ENCODE data around the gene RCVRN.
"Not testable (repeated sequence)": the region's sequence is repeated elsewhere in the genome, so short reads cannot be mapped to it uniquely, and the experiment has no call there.

RCVRN gene

GRCh38 chr17:9931144-9931741 is 26.2 kb upstream of the RCVRN start:
- TF ChIP-seq ZNF274 (IDR thresholded peaks at IDR 0.05; ENCODE audit: low read depth, low read length) = no peak
- no peak overlapping the region for H3K4me3 ChIP-seq (ENCODE audit: low read length)

- TF ChIP-seq ZNF274 (IDR thresholded peaks at IDR 0.05; ENCODE audit: low read depth, low read length) = no peak
- no peak overlapping the region for H3K4me3 ChIP-seq (ENCODE audit: low read length)
These were observed 24.8 kb upstream of the RCVRN start for GRCh38 chr17:9929871-9930270.

- TF ChIP-seq ZNF274 (IDR thresholded peaks at IDR 0.05; ENCODE audit: low read depth, low read length) = no peak
- no peak overlapping the region for H3K4me3 ChIP-seq (ENCODE audit: low read length)
These were observed 23.7 kb upstream of the RCVRN start for GRCh38 chr17:9928601-9929333.

GRCh38 chr17:9926150-9926804 is 21.2 kb upstream of the RCVRN start:
- TF ChIP-seq ZNF274 (IDR thresholded peaks at IDR 0.05; ENCODE audit: low read depth, low read length) = no peak
- H3K4me3 ChIP-seq (ENCODE audit: low read length) = no peak overlapping the region

GRCh38 chr17:9925457-9925856 is 20.4 kb upstream of the RCVRN start:
- TF ChIP-seq ZNF274 (IDR thresholded peaks at IDR 0.05; ENCODE audit: low read depth, low read length) = no peak

GRCh38 chr17:9924735-9925191 is 19.7 kb upstream of the RCVRN start:
- TF ChIP-seq ZNF274 (IDR thresholded peaks at IDR 0.05; ENCODE audit: low read depth, low read length) = no peak
- H3K4me3 ChIP-seq (ENCODE audit: low read length) = no peak overlapping the region

More at GRCh38 chr17:9925457-9925856, 20.4 kb upstream of the RCVRN start:
- H3K4me3 ChIP-seq (ENCODE audit: low read length) = no peak overlapping the region

- TF ChIP-seq ZNF274 (IDR thresholded peaks at IDR 0.05; ENCODE audit: low read depth, low read length) = no peak
- no peak overlapping the region for H3K4me3 ChIP-seq (ENCODE audit: low read length)
These were observed 17.2 kb upstream of the RCVRN start for GRCh38 chr17:9922012-9922848.

GRCh38 chr17:9921216-9921615 is 16.1 kb upstream of the RCVRN start:
- H3K4me3 ChIP-seq (ENCODE audit: low read length) = not testable (repeated sequence)

- no peak overlapping the region for H3K4me3 ChIP-seq (ENCODE audit: low read length)
- no peak for TF ChIP-seq ZNF274 (IDR thresholded peaks at IDR 0.05; ENCODE audit: low read depth, low read length)
These were observed 13.8 kb upstream of the RCVRN start for GRCh38 chr17:9918804-9919352.

GRCh38 chr17:9918352-9918751 is 13.3 kb upstream of the RCVRN start:
- no peak for TF ChIP-seq ZNF274 (IDR thresholded peaks at IDR 0.05; ENCODE audit: low read depth, low read length)
- H3K4me3 ChIP-seq (ENCODE audit: low read length) = no peak overlapping the region

GRCh38 chr17:9917801-9918200 is 12.7 kb upstream of the RCVRN start:
- TF ChIP-seq ZNF274 (IDR thresholded peaks at IDR 0.05; ENCODE audit: low read depth, low read length) = no peak
- H3K4me3 ChIP-seq (ENCODE audit: low read length) = no peak overlapping the region

- no peak overlapping the region for H3K4me3 ChIP-seq (ENCODE audit: low read length)
- no peak for TF ChIP-seq ZNF274 (IDR thresholded peaks at IDR 0.05; ENCODE audit: low read depth, low read length)
These were observed 12.1 kb upstream of the RCVRN start for GRCh38 chr17:9917131-9917530.

GRCh38 chr17:9916108-9916507 is 11.0 kb upstream of the RCVRN start:
- H3K4me3 ChIP-seq (ENCODE audit: low read length) = no peak overlapping the region
- no peak for TF ChIP-seq ZNF274 (IDR thresholded peaks at IDR 0.05; ENCODE audit: low read depth, low read length)

- H3K4me3 ChIP-seq (ENCODE audit: low read length) = no peak overlapping the region
- TF ChIP-seq ZNF274 (IDR thresholded peaks at IDR 0.05; ENCODE audit: low read depth, low read length) = no peak
These were observed 8.4 kb upstream of the RCVRN start for GRCh38 chr17:9913476-9913875.

All from GM08714 (cell line).